Measurements from ENCODE around the gene DACH1. TPM values are rescaled to one million over a fixed set of nuclear protein-coding genes. Genes with fewer than 3 reads are reported as not detected.

Gene DACH1
- total and polyA plus RNA-seq, 2 of the 13 experiments (the other 11 are each of a cell fraction or from before 2014, with no cell fraction given): not detected

GRCh38 chr13:71589032-71589431 lies 278.0 kb downstream of the DACH1 start:
- no peaks in the 10 kb centered on the region for H3K79me2 ChIP-seq (ENCODE audit: insufficient read depth, low read length)
- intact Hi-C loops (cut with micrococcal nuclease; ENCODE audit: unreplicated experiment) (no loop called here), in situ Hi-C loops (cut with HindIII; ENCODE audit: extremely low pct_ligation_motif_present, low pct_unique_long_range_greater_than_20kb) (no loop called here)
- DNase-seq (ENCODE audit: low spot score): no peak
- 3% methylated on average over 2 of the region's 2 CpGs for WGBS (ENCODE audit: low lambda C conversion rate)
- no TSS peak for BruUV-seq (replicated peaks)
- no peaks in the 10 kb centered on the region for H4K20me1 ChIP-seq (ENCODE audit: insufficient read depth, low read length)
- H3K4me3 ChIP-seq (replicated peaks in 1 of 3; ENCODE audit: insufficient read depth in 1 of 3, low read depth in 2 of 3, low read length in 3 of 3): no peak overlapping the region
- no peak overlapping the region for H3K9ac ChIP-seq (ENCODE audit: insufficient read depth, low read depth, low read length)
- CTCF ChIA-PET (ENCODE audit: low intra/inter-chr PET ratio, low total read pairs): no interaction called here
- H2AFZ ChIP-seq (ENCODE audit: low read length): no peak overlapping the region
- no peaks in the 10 kb centered on the region for H3K36me3 ChIP-seq (replicated peaks in 1 of 2; ENCODE audit: control insufficient read depth in 1 of 2, insufficient read depth in 2 of 2, low read length in 2 of 2)
- H3K27ac ChIP-seq (ENCODE audit: extremely low read length, insufficient read depth, low read length): no peak overlapping the region
- POLR2A ChIA-PET: no interaction called here
- H3K9me3 ChIP-seq (ENCODE audit: low read length): no peaks in the 10 kb centered on the region
- no peak for ATAC-seq
- H3K4me2 ChIP-seq (ENCODE audit: low read depth, low read length): no peak overlapping the region
- FAIRE-seq: no peak
- H3K27me3 ChIP-seq (ENCODE audit: control insufficient read depth in 1 of 2, insufficient read depth in 2 of 2, low read length in 2 of 2): no peaks in the 10 kb centered on the region
- H3K4me1 ChIP-seq (ENCODE audit: insufficient read depth, low read length): no peaks in the 10 kb centered on the region
- no peak for TF ChIP-seq MTF2 (CRISPR knock-in tag; IDR thresholded peaks at IDR 0.05; ENCODE audit: borderline replicate concordance)
- TF ChIP-seq HNRNPL (IDR thresholded peaks at IDR 0.05; ENCODE audit: low read depth, low read length): no peak
- TF ChIP-seq ZNF720 (CRISPR knock-in tag; IDR thresholded peaks at IDR 0.05): no peak
- no peak for TF ChIP-seq ETS1 (CRISPR knock-in tag; IDR thresholded peaks at IDR 0.05)
- no peak for TF ChIP-seq ZNF772 (CRISPR knock-in tag; IDR thresholded peaks at IDR 0.05)
- no peak for TF ChIP-seq ZNF567 (CRISPR knock-in tag; IDR thresholded peaks at IDR 0.05; ENCODE audit: borderline replicate concordance)
- no peak for TF ChIP-seq ZFP41 (CRISPR knock-in tag; IDR thresholded peaks at IDR 0.05; ENCODE audit: borderline replicate concordance)
- no peak for TF ChIP-seq MAF1 (CRISPR knock-in tag; IDR thresholded peaks at IDR 0.05; ENCODE audit: borderline replicate concordance)
- no peak for TF ChIP-seq JDP2 (CRISPR knock-in tag; IDR thresholded peaks at IDR 0.05; ENCODE audit: borderline replicate concordance)
- TF ChIP-seq ARID5B (CRISPR knock-in tag; IDR thresholded peaks at IDR 0.05): no peak
- TF ChIP-seq ZNF761 (CRISPR knock-in tag; conservative IDR thresholded peaks at IDR 0.05): no peak
- TF ChIP-seq THAP11 (CRISPR knock-in tag; IDR thresholded peaks at IDR 0.05): no peak
- no peak for TF ChIP-seq ZNF318 (CRISPR knock-in tag; IDR thresholded peaks at IDR 0.05)

Measured in HepG2 (cell line).